ENCODE measurements around the gene DNAI1. TPM values are rescaled to one million over a fixed set of nuclear protein-coding genes. Genes with fewer than 3 reads are reported as not detected.

DNAI1 gene
- total RNA-seq, 1 donor from 2014 or later = 0.52 TPM

DNA sequence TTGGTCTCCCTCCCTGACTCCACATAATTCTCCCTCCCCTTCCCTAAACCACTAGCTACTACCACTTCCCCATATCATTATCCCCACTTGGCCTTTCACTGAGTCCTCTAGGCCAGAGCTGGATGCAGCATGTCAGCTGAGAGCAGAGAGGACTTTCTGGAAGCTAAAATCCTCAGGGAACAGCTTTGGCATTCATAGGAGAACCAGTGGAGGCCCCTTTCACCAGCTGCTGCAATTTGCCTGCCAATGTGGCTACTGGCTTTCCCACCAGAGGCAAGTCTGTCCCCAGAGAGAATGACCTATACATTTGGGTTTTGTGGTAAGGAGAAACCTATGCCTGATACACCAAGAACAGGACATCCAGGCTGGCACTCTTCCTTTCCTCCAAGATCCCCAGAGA is 14.6 kb upstream of the DNAI1 start:
- peaks cover 1% of the 10 kb centered on the region for H3K36me3 Mint-ChIP-seq
- no peak overlapping the region for H3K27ac Mint-ChIP-seq
- Histone ChIP-seq H4K20me1 (ENCODE audit: low read depth) (peaks cover 6% of the 10 kb centered on the region), H3K9ac (no peak overlapping the region), H3K4me1 (peaks cover 3% of the 10 kb centered on the region), H3K27me3 (no peaks in the 10 kb centered on the region), H3K27ac (no peak overlapping the region), H3K9me3 (ENCODE audit: low read depth) (no peaks in the 10 kb centered on the region), H3F3A (ENCODE audit: low read depth) (no peaks in the 10 kb centered on the region), H3K4me2 (no peak overlapping the region), H3K79me2 (ENCODE audit: low read depth) (no peaks in the 10 kb centered on the region), H3K4me3 (no peak overlapping the region), H3K36me3 (no peaks in the 10 kb centered on the region), H2AFZ (replicated peaks) (no peak overlapping the region)
- no peak overlapping the region for H3K4me3 Mint-ChIP-seq
- no peaks in the 10 kb centered on the region for H3K9me3 Mint-ChIP-seq
- no peak for DNase-seq (ENCODE audit: low spot score)
- H3K4me1 Mint-ChIP-seq = peaks cover 8% of the 10 kb centered on the region
- peaks cover 6% of the 10 kb centered on the region for H3K27me3 Mint-ChIP-seq (ENCODE audit: insufficient read depth, low read depth)
- TF ChIP-seq EZH2phosphoT487 (IDR thresholded peaks at IDR 0.05) (no peak), EZH2 (IDR thresholded peaks at IDR 0.05) (no peak)

DNA sequence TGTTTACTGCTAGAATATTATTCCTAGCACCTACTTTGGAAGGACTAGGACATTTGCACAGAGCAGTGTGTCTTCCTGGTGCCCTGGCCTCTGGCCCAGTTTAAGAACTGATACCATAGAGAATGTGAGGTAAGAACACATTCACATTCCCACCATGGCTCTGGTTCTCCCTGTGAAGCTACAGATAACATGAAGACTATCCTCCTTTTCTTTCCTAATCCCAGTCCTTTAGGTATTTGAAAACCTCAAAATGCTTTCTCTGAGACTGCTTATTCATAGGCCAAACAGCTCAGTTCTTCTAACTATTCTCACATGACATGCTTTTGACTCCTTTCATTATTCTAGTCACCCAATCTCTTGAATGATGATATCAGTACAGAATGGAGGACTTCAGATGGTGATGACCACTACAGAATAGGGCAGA is 12.1 kb upstream of the DNAI1 start:
- DNase-seq (ENCODE audit: low spot score) = no peak
- Histone ChIP-seq H3K9ac (no peak overlapping the region), H3K4me2 (no peak overlapping the region), H3K27me3 (no peaks in the 10 kb centered on the region), H3K4me1 (peaks cover 9% of the 10 kb centered on the region), H3K4me3 (no peak overlapping the region), H3K79me2 (ENCODE audit: low read depth) (no peaks in the 10 kb centered on the region), H3K9me3 (ENCODE audit: low read depth) (no peaks in the 10 kb centered on the region), H3K36me3 (no peaks in the 10 kb centered on the region), H2AFZ (replicated peaks) (no peak overlapping the region), H4K20me1 (ENCODE audit: low read depth) (peaks cover 6% of the 10 kb centered on the region), H3K27ac (no peak overlapping the region), H3F3A (ENCODE audit: low read depth) (no peaks in the 10 kb centered on the region)
- H3K27ac Mint-ChIP-seq = no peak overlapping the region
- peaks cover 7% of the 10 kb centered on the region for H3K27me3 Mint-ChIP-seq (ENCODE audit: insufficient read depth, low read depth)
- no peaks in the 10 kb centered on the region for H3K36me3 Mint-ChIP-seq
- peaks cover 8% of the 10 kb centered on the region for H3K4me1 Mint-ChIP-seq
- TF ChIP-seq EZH2phosphoT487 (IDR thresholded peaks at IDR 0.05) (no peak), EZH2 (IDR thresholded peaks at IDR 0.05) (no peak)
- TF ChIP-seq, protein P1, sequence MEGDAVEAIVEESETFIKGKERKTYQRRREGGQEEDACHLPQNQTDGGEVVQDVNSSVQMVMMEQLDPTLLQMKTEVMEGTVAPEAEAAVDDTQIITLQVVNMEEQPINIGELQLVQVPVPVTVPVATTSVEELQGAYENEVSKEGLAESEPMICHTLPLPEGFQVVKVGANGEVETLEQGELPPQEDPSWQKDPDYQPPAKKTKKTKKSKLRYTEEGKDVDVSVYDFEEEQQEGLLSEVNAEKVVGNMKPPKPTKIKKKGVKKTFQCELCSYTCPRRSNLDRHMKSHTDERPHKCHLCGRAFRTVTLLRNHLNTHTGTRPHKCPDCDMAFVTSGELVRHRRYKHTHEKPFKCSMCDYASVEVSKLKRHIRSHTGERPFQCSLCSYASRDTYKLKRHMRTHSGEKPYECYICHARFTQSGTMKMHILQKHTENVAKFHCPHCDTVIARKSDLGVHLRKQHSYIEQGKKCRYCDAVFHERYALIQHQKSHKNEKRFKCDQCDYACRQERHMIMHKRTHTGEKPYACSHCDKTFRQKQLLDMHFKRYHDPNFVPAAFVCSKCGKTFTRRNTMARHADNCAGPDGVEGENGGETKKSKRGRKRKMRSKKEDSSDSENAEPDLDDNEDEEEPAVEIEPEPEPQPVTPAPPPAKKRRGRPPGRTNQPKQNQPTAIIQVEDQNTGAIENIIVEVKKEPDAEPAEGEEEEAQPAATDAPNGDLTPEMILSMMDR (IDR thresholded peaks at IDR 0.05) = no peak
- no peaks in the 10 kb centered on the region for H3K9me3 Mint-ChIP-seq
- no peak overlapping the region for H3K4me3 Mint-ChIP-seq

DNA sequence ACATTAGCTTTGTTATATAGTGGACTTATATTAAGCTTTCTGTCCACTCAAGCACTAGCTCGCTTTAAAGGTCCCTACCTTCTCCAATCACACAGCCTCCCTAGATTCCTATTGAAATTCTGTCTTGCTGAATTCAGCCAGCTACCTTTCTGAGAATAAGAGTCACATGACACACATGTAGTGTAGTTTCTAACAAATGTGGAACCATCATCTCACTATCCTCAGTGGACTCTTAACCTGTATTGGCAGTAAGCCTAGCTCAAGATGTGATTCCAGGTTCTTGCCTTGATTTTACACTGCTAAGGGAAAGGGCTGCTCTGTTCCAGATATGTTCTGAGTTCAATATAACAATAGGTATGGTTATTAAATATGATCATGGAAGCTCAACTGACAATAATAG is 11.7 kb upstream of the DNAI1 start:
- Histone ChIP-seq H2AFZ (replicated peaks) (no peak overlapping the region), H3K4me1 (peaks cover 9% of the 10 kb centered on the region), H3K9me3 (ENCODE audit: low read depth) (no peaks in the 10 kb centered on the region), H3K9ac (no peak overlapping the region), H3K4me3 (no peak overlapping the region), H3K79me2 (ENCODE audit: low read depth) (no peaks in the 10 kb centered on the region), H4K20me1 (ENCODE audit: low read depth) (peaks cover 6% of the 10 kb centered on the region), H3F3A (ENCODE audit: low read depth) (no peaks in the 10 kb centered on the region), H3K4me2 (no peak overlapping the region), H3K36me3 (no peaks in the 10 kb centered on the region), H3K27me3 (no peaks in the 10 kb centered on the region), H3K27ac (no peak overlapping the region)
- Mint-ChIP-seq H3K36me3 (no peaks in the 10 kb centered on the region), H3K9me3 (no peaks in the 10 kb centered on the region), H3K27ac (no peak overlapping the region), H3K4me3 (no peak overlapping the region), H3K27me3 (ENCODE audit: insufficient read depth, low read depth) (peaks cover 7% of the 10 kb centered on the region), H3K4me1 (peaks cover 8% of the 10 kb centered on the region)
- TF ChIP-seq EZH2 (IDR thresholded peaks at IDR 0.05) = no peak
- no peak for TF ChIP-seq EZH2phosphoT487 (IDR thresholded peaks at IDR 0.05)
- TF ChIP-seq, protein P1 (IDR thresholded peaks at IDR 0.05) = no peak
- DNase-seq (ENCODE audit: low spot score) = no peak

DNA sequence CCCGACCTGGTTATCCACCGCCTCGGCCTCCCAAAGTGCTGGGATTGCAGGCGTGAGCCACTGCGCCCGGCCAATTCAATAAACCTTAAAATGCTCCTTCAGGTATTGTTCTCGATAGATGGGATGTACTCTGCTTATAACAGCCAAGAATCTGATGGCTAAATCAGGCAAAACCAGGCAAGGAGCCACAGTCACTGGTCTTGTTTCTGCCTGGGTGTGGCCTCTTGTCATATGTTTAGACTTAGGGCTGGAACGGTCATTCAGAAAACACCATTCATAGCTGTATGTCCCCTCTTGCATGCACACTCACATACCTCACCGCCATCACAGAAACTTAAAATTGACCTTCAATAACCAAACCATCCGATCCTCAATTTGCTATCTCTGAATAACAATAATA is 8.0 kb upstream of the DNAI1 start:
- Histone ChIP-seq H3K79me2 (ENCODE audit: low read depth) (no peaks in the 10 kb centered on the region), H3K27ac (no peak overlapping the region), H4K20me1 (ENCODE audit: low read depth) (no peaks in the 10 kb centered on the region), H3K9me3 (ENCODE audit: low read depth) (no peaks in the 10 kb centered on the region), H2AFZ (replicated peaks) (no peak overlapping the region), H3K4me2 (no peak overlapping the region), H3K4me1 (peaks cover 10% of the 10 kb centered on the region), H3K27me3 (no peaks in the 10 kb centered on the region), H3K4me3 (no peak overlapping the region), H3K9ac (no peak overlapping the region), H3K36me3 (no peaks in the 10 kb centered on the region), H3F3A (ENCODE audit: low read depth) (no peaks in the 10 kb centered on the region)
- H3K9me3 Mint-ChIP-seq = no peaks in the 10 kb centered on the region
- no peak overlapping the region for H3K27ac Mint-ChIP-seq
- no peak for TF ChIP-seq EZH2phosphoT487 (IDR thresholded peaks at IDR 0.05)
- no peaks in the 10 kb centered on the region for H3K36me3 Mint-ChIP-seq
- peaks cover 14% of the 10 kb centered on the region for H3K4me1 Mint-ChIP-seq
- peaks cover 2% of the 10 kb centered on the region for H3K27me3 Mint-ChIP-seq (ENCODE audit: insufficient read depth, low read depth)
- DNase-seq (ENCODE audit: low spot score) = no peak
- no peak overlapping the region for H3K4me3 Mint-ChIP-seq
